GM10847 (cell line): ENCODE results near the gene DPM1.

Experiments
- POLR2A ChIP-seq: IDR thresholded peaks from 2 replicates; pipeline ENCODE4 v1.6.1; 2011; ENCODE audit not compliant: insufficient read length; ENCODE audit errors: extremely low read depth

DPM1 gene

GRCh38 chr20:50987493-50988210, 29.3 kb upstream of the DPM1 start:
- TF ChIP-seq POLR2A, result no peak

DNA sequence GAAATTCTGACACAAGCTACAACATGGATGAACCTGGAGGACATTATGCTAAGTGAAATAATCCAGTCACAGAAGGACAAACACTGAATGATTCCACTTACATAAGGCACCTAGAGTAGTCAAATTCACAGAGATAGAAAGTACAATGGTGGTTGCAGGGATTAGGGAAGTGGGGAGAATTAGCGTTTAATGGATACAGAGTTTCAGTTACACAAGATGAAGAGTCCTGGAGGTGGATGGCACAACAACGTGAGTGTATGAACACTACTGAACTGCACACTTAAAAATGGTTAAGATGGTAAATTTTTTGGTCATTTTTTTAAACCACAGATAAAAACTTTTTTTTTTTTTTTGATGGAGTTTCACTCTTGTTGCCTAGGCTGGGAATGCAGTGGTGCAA, 25.0 kb upstream of the DPM1 start:
- no peak for TF ChIP-seq POLR2A

GRCh38 chr20:50982363-50982762, 24.0 kb upstream of the DPM1 start:
- no peak for TF ChIP-seq POLR2A

GRCh38 chr20:50981714-50982048, 23.3 kb upstream of the DPM1 start:
- TF ChIP-seq POLR2A, result no peak

GRCh38 chr20:50980851-50981713, 22.8 kb upstream of the DPM1 start:
- no peak for TF ChIP-seq POLR2A

DNA sequence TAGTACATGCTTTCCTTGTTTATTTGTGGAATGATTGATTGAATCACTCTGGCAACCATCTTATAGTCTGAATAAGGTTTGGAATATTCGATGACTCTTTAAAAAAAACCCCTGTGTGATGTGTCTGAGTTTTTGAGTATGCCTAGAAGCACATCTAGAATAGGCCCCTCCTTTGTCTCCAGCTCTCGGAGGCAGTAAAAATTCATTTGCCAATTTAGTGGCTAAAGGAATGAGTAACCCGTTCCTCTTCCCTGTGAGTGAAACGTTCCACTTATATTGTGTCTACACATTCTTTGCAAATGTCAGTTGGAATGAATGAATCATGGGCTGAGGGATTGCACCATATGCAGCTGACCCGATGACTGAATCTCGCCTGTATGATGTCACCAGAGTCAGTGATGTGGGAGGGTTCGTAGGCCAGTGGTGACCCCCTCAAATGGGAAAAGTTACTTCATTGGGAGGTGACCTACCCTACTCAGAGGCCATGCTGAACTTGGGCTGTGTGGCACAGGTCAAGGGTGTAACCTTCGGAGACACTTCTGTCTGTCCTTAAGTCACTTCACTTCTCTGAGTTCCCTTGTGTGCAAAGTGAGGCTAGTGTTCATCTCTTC, 21.8 kb upstream of the DPM1 start:
- TF ChIP-seq POLR2A, result no peak

GRCh38 chr20:50977066-50978021, 19.0 kb upstream of the DPM1 start:
- no peak for TF ChIP-seq POLR2A

- TF ChIP-seq POLR2A, result no peak
Observed at GRCh38 chr20:50975701-50976330, 17.5 kb upstream of the DPM1 start.

DNA sequence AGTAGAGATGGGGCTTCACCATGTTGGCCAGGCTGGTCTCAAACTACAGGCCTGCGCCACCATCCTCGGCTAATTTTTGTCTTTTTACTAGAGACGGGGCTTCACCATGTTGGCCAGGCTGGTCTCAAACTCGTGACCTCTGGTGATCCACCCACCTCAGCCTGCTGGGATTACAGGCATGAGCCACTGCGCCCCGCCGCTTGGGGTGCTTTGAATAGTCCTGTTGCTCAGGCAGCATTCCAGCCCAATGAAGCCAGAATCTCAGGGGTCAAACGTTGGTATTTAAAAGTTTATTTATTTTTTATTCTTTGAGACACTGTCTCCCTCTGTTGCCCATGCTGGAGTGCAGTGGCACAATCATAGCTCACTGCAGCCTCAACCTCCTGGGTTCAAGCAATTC, 11.6 kb upstream of the DPM1 start:
- TF ChIP-seq POLR2A, result no peak

GRCh38 chr20:50969435-50969834, 11.1 kb upstream of the DPM1 start:
- TF ChIP-seq POLR2A, result no peak

DNA sequence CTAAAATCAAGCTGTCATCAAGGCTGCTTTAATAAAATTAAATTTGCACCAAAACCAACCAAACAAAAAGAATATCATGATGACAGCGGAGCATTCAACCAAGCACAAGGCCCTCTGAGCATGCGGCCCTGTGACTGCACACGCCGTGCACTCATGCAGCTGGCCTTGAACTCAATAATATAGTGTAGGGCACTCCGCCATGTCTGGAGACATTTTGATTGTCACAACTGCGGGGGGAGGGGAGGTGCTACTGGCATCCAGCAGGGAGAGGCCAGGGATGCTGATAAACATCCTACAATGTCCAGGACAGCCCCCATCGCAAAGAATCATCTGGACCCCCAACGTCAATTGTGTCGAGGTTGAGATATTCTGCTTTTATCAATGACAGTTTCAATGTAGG, 10.0 kb upstream of the DPM1 start:
- TF ChIP-seq POLR2A, result no peak

GRCh38 chr20:50967586-50967985, 9.3 kb upstream of the DPM1 start:
- TF ChIP-seq POLR2A, result no peak

GRCh38 chr20:50959543-50960126, 1.3 kb upstream of the DPM1 start:
- TF ChIP-seq POLR2A, result no peak
